Activated CD4-positive, alpha-beta memory T cell treated with anti-CD3 and anti-CD28 coated beads for 36 hours (primary cell): ENCODE data around the gene TINAG. TPM values are rescaled to one million over a fixed set of nuclear protein-coding genes. Genes with fewer than 3 reads are reported as not detected.

Experiments used
- CTCF ChIA-PET: fragments of 350-600 bp; sonication (Branson Sonifier 250); formaldehyde crosslinking; loops from one replicate; lab custom pipeline; 2021; ENCODE audit warnings: antibody characterized with exemption, inconsistent platforms; lab: Charles Lee
- POLR2A ChIA-PET: fragments of 350-600 bp; sonication (Branson Sonifier 250); formaldehyde crosslinking; loops from one replicate; lab custom pipeline; 2021; ENCODE audit warnings: antibody characterized with exemption; lab: Charles Lee
- DNase-seq: peaks from one replicate; pipeline ENCODE4 v3.0.0-alpha.2; 2020
- H3K27ac Mint-ChIP-seq: one replicate; pipeline ENCODE4 v1.8.0; 2021; ENCODE audit warnings: mixed read lengths
- H3K27me3 Mint-ChIP-seq: one replicate; pipeline ENCODE4 v1.8.0; 2021; ENCODE audit warnings: mixed read lengths
- H3K36me3 Mint-ChIP-seq: one replicate; pipeline ENCODE4 v1.8.0; 2021; ENCODE audit warnings: mixed read lengths
- H3K4me1 Mint-ChIP-seq: one replicate; pipeline ENCODE4 v1.8.0; 2021; ENCODE audit warnings: low read depth, mixed read lengths
- H3K4me3 Mint-ChIP-seq: one replicate; pipeline ENCODE4 v1.8.0; 2021; ENCODE audit warnings: mild to moderate bottlenecking, mixed read lengths
- H3K9me3 Mint-ChIP-seq: one replicate; pipeline ENCODE4 v1.8.0; 2021; ENCODE audit warnings: mixed read lengths
- intact Hi-C: fragments of 100-400 bp; cut with micrococcal nuclease; formaldehyde crosslinking; loops from one replicate; pipeline ENCODE4 v1.15.1; 2023
- total RNA-seq, 2 experiments: library from RNA; stranded (reverse); gene quantifications; one replicate each; pipeline ENCODE4 v1.2.3, GENCODE V29; 2021

The TINAG gene, protein sequence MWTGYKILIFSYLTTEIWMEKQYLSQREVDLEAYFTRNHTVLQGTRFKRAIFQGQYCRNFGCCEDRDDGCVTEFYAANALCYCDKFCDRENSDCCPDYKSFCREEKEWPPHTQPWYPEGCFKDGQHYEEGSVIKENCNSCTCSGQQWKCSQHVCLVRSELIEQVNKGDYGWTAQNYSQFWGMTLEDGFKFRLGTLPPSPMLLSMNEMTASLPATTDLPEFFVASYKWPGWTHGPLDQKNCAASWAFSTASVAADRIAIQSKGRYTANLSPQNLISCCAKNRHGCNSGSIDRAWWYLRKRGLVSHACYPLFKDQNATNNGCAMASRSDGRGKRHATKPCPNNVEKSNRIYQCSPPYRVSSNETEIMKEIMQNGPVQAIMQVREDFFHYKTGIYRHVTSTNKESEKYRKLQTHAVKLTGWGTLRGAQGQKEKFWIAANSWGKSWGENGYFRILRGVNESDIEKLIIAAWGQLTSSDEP
- total RNA-seq: not detected

DNA sequence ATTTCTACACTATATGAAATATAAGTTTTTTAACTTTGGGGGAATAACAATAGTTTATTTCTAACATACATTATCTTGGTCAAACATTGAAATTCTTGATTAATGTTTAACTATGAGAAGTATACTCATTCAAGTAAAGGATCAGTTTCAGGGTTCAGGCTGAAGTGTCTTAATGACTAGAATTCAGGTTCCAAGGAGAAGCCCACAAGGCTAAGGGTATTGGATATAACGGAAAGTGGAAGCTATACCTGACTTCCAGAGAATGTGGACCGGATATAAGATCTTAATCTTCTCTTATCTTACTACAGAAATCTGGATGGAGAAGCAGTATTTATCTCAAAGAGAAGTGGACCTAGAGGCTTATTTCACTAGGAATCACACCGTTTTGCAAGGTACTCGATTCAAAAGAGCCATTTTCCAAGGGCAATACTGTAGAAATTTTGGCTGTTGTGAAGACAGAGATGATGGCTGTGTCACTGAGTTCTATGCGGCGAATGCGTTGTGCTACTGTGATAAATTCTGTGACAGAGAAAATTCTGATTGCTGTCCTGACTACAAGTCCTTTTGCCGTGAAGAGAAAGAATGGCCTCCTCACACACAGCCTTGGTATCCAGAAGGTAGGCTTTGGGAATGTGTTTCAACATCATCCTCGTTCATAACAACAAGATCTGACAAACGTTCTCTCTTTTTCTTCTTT is at the start of gene TINAG:
Gene TINAG, plus strand, starts transcription at position 153 of the 697 bp plus-strand sequence. Its CDS starts 110 bp downstream, at position 263.
- ChIA-PET CTCF (no interaction called here), POLR2A (no interaction called here)
- no peak within 1 kb of the TSS for H3K4me3 Mint-ChIP-seq
- H3K36me3 Mint-ChIP-seq: no peaks in the 10 kb centered on the region
- no peak within 1 kb of the TSS for H3K27ac Mint-ChIP-seq
- no peaks in the 10 kb centered on the region for H3K9me3 Mint-ChIP-seq
- no peaks in the 10 kb centered on the region for H3K27me3 Mint-ChIP-seq
- intact Hi-C loops: no loop called here
- no peaks in the 10 kb centered on the region for H3K4me1 Mint-ChIP-seq
- DNase-seq: no peak

DNA sequence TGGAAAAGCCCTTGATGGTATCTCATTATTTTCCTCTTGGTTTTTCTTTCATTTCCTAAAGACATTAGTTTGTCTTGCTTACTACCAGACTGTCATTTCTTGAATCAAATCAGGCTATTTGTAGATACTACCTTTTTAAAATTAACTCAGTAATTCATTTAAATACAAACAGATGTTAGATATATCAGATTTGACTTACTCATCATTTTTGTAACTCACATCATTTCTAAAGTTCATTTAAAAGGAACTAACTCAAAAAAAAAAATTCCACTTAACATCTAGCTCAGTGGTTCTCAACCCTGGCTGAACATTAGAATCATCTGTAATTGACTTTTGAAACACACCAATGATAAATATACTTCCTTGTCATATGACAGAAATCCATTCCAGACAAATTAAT is 48.2 kb upstream of the TINAG start:
- intact Hi-C loops: no loop called here
- H3K4me3 Mint-ChIP-seq: no peak overlapping the region

DNA sequence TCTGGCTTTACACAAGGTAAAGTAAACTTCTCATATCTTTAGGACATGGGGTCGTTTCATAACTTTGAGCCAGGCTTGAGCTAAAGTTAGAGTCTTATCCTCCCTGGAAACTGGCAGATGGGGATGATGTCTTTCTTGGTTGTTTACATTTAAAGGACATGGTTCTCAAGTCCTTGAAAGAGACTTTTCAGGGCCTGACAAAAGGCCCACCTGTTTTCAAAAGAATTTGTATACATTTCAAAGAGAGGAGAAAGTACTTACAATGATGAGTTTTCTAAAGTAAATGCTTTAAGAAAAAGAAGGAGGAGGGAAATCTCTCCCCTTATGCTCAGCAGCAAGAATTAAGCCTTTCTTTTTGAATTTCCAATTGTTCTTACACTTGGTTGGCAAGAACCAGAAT is 45.7 kb upstream of the TINAG start:
- ChIA-PET POLR2A (no interaction called here), CTCF (no interaction called here)
- intact Hi-C loops: no loop called here
- Mint-ChIP-seq H3K9me3 (no peaks in the 10 kb centered on the region), H3K27ac (no peak overlapping the region), H3K4me3 (no peak overlapping the region), H3K36me3 (no peaks in the 10 kb centered on the region), H3K27me3 (no peaks in the 10 kb centered on the region), H3K4me1 (no peaks in the 10 kb centered on the region)
- DNase-seq: no peak

More for the DNA sequence above, 48.2 kb upstream of the TINAG start:
- Mint-ChIP-seq H3K9me3 (no peaks in the 10 kb centered on the region), H3K27ac (no peak overlapping the region), H3K27me3 (no peaks in the 10 kb centered on the region), H3K36me3 (no peaks in the 10 kb centered on the region), H3K4me1 (no peaks in the 10 kb centered on the region)
- no peak for DNase-seq
- ChIA-PET CTCF (no interaction called here), POLR2A (no interaction called here)

DNA sequence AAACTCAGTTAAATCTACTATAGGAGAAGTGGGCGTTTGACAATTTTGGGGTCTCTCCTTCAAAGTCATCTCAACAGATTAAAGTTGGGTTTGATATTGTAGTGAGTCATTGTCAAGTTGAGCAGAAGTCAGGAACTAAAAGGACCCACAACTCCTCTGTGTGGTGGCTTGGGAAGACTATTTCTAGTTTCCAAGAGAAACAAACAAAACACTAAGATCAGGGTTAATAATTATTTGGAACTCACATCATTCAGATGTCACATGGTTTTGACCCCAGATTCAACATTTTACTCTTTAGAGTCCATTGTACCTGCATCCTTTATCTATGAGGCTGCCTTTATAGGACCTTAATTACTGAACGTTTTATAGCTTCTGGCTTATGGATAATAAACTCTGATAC is 45.3 kb upstream of the TINAG start:
- H3K4me3 Mint-ChIP-seq: no peak overlapping the region
- intact Hi-C loops: no loop called here
- no peaks in the 10 kb centered on the region for H3K9me3 Mint-ChIP-seq
- no peak overlapping the region for H3K27ac Mint-ChIP-seq
- DNase-seq: no peak
- ChIA-PET CTCF (no interaction called here), POLR2A (no interaction called here)
- no peaks in the 10 kb centered on the region for H3K27me3 Mint-ChIP-seq
- no peaks in the 10 kb centered on the region for H3K4me1 Mint-ChIP-seq
- no peaks in the 10 kb centered on the region for H3K36me3 Mint-ChIP-seq

DNA sequence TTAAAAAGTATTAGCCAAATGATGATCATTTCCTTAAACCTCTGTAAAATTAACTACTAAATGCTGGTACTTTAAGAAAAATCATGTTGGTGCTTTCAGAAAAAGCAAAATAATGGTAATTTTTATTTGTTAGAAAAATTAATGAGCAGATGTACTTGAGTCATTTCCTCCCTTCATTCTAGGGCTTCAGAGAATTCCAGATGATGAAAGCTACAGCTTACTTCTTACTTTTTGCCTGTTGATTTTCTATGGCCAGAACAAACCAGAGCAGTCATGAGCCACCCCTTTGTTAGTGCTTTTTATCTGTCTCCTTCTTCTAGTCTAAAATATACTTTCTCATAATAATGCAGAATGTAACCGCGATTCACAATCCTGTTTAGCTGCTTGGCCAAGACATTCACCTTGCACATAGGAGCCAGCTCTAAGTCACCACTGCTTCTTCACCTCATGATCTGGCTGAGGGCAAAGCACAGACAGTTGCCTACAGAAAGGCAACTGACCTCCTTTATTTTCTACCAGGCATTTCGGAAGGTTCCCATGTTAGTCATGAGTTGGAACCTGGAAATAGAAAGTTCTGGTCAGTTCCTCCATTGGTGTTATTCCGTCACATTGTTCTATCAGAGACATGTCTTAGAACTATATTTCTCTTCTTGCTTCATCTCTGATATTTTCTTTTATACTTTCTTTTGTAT is 43.5 kb upstream of the TINAG start:
- intact Hi-C loops: no loop called here
- Mint-ChIP-seq H3K9me3 (no peaks in the 10 kb centered on the region), H3K36me3 (no peaks in the 10 kb centered on the region), H3K27ac (no peak overlapping the region), H3K27me3 (no peaks in the 10 kb centered on the region), H3K4me1 (no peaks in the 10 kb centered on the region), H3K4me3 (no peak overlapping the region)
- ChIA-PET POLR2A (no interaction called here), CTCF (no interaction called here)
- DNase-seq: no peak

DNA sequence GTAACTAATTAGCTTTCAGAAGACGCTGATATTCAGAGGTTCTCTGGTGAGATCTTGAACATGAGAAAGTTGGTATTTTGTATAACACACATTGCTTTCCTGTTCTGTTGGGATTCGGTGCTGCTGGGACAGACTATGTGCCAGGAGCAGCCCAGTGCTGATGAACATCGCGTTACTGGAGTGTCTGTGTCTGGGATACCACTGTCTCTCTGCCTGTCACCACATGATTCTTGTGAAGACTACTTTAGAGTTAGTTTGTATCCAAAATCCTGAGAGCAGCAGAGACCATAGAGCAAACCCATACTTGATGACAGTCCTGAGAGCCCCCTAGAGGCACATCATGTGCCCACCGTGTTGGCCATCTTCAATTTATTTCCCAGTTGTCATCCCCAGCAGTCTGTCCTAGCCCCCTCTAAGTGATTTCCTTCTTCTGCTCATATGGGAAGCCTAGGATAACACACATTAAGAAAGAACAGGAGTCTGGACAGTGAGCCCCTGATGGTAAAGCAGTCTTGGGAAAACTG is 41.8 kb upstream of the TINAG start:
- Mint-ChIP-seq H3K9me3 (no peaks in the 10 kb centered on the region), H3K27me3 (no peaks in the 10 kb centered on the region), H3K36me3 (no peaks in the 10 kb centered on the region), H3K4me1 (no peaks in the 10 kb centered on the region), H3K27ac (no peak overlapping the region), H3K4me3 (no peak overlapping the region)
- POLR2A ChIA-PET: no interaction called here
- DNase-seq: no peak
- intact Hi-C loops: no loop called here
- CTCF ChIA-PET: no interaction called here

DNA sequence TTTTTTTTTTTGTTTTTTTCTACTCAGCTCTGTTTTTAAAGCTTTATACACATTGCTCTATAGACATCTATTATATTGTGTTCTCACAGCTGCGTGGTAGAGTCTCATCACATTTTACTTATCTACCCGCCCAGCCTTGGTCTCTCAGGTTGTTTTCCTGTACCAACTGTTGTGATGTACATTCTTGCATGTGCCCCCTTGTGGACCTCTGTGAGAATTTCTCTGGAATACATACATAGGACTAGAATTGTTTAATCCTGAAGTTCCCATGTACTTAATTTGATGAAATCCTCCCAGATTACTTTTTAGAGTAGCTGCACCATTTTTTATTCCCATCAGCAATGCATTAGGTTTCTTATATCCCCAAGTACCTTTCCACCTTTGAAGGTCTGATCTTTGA is 40.4 kb upstream of the TINAG start:
- H3K27me3 Mint-ChIP-seq: no peaks in the 10 kb centered on the region
- intact Hi-C loops: no loop called here
- no peaks in the 10 kb centered on the region for H3K4me1 Mint-ChIP-seq
- no peaks in the 10 kb centered on the region for H3K9me3 Mint-ChIP-seq
- H3K4me3 Mint-ChIP-seq: no peak overlapping the region
- H3K27ac Mint-ChIP-seq: no peak overlapping the region
- no peaks in the 10 kb centered on the region for H3K36me3 Mint-ChIP-seq
- no peak for DNase-seq
- POLR2A ChIA-PET: no interaction called here
- CTCF ChIA-PET: no interaction called here

DNA sequence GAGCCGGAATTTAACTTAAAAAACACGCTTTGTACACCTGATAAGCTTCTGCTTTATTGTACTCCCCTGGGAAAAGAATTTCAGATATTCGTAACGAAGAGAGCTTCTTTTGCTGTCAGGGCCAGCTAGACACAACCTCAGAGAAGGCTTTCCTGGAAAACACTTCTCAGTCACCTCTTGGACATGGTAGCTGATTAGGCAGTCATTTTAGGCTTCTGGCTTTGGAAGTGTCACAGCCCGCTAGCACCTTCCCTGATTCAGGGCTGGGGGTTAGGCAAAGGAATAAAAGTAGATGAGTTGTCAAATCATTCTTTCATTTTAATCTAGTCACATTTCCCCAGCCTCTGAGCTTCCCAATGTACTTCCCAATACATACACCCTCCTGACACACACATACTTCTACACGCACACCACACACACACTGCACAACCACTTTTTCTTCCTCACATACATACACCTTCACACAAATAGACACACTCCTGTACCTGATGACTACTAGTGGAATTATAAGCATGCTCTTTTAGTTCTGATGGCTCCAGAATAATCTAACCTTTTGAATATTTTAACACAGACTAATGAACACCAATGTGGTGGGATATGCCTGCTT is 34.9 kb upstream of the TINAG start:
- DNase-seq: no peak
- Mint-ChIP-seq H3K4me1 (no peaks in the 10 kb centered on the region), H3K4me3 (no peak overlapping the region), H3K27me3 (no peaks in the 10 kb centered on the region), H3K9me3 (no peaks in the 10 kb centered on the region), H3K36me3 (no peaks in the 10 kb centered on the region), H3K27ac (no peak overlapping the region)
- intact Hi-C loops: no loop called here
- POLR2A ChIA-PET: no interaction called here
- CTCF ChIA-PET: no interaction called here

DNA sequence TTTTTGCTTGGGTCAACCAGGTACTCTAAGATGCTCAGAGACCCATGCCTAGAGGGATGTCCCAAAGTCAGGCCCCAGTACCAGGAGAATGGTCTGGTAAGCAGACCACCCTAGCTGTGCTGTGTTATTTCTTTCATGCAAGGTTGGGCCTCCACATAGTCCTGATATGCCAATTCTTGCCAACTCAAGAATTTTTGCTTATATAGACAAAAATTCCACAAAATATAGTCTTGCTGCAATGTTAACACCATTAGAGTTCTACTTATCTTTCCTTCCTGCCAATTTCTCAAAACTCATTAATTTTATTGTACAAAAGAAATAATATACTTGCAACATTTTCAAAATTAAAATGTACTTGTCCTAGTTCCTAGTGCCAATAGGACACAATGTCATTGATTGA is 33.9 kb upstream of the TINAG start:
- Mint-ChIP-seq H3K27me3 (no peaks in the 10 kb centered on the region), H3K4me1 (no peaks in the 10 kb centered on the region), H3K36me3 (no peaks in the 10 kb centered on the region), H3K4me3 (no peak overlapping the region), H3K27ac (no peak overlapping the region), H3K9me3 (no peaks in the 10 kb centered on the region)
- POLR2A ChIA-PET: no interaction called here
- intact Hi-C loops: no loop called here
- DNase-seq: no peak
- CTCF ChIA-PET: no interaction called here

DNA sequence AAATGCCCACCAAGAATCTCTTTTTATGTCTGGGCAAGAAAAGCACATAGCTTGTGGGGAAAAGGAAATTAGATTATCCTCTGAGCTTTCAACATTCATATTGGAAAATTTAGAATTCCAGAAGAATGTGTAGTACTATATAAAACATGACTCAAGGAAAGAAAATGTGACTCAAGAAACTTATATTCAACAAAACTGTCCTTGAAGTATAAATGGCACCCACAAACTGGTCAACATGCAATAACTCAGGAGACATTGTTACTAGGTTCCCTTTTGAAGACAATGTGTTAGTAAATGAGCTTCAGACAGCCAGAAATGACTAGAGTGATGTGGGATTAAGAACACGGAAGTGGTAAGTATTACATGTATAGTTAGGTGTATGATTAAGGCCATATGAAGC is 26.1 kb upstream of the TINAG start:
- Mint-ChIP-seq H3K4me1 (no peaks in the 10 kb centered on the region), H3K9me3 (peaks cover 1% of the 10 kb centered on the region), H3K27me3 (no peaks in the 10 kb centered on the region), H3K4me3 (no peak overlapping the region), H3K36me3 (no peaks in the 10 kb centered on the region), H3K27ac (no peak overlapping the region)
- no peak for DNase-seq
- CTCF ChIA-PET: no interaction called here
- POLR2A ChIA-PET: no interaction called here
- intact Hi-C loops: no loop called here

DNA sequence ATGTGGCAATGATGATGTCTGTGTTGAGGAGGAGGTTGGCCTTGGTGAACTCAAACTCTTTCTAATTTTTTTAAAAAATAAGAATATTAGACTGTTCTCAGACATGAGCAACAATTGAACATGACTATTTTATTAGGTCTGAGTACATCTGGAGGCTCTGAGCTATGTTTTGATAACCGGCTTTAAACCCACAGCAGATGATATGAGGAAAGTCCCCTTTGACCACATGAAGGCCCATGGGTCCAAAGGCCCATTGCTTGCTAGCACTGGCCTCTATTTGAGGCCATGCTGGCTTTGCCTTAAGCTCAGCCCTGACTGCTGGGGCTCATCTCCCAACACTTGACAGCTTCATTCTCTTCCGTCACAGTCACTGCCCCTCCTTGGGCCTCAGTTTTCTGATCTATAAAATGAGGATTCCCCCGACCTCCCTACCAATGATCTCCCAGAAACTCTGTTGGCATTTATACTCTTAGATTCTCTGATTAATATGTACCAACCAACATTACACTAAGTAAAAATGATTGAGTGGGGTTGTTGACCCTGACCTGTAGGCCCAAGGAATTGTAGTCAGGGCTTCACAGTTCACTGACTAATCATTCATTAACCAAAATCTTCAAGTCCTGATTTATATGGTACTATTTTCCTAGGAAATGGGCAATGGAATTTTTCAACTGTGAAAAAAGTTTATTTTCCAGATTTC is 23.9 kb upstream of the TINAG start:
- ChIA-PET POLR2A (no interaction called here), CTCF (no interaction called here)
- Mint-ChIP-seq H3K36me3 (no peaks in the 10 kb centered on the region), H3K27me3 (no peaks in the 10 kb centered on the region), H3K4me3 (no peak overlapping the region), H3K9me3 (peaks cover 1% of the 10 kb centered on the region), H3K27ac (no peak overlapping the region), H3K4me1 (no peaks in the 10 kb centered on the region)
- no peak for DNase-seq
- intact Hi-C loops: no loop called here
